ENCODE results near the gene FRMD1.

DNA sequence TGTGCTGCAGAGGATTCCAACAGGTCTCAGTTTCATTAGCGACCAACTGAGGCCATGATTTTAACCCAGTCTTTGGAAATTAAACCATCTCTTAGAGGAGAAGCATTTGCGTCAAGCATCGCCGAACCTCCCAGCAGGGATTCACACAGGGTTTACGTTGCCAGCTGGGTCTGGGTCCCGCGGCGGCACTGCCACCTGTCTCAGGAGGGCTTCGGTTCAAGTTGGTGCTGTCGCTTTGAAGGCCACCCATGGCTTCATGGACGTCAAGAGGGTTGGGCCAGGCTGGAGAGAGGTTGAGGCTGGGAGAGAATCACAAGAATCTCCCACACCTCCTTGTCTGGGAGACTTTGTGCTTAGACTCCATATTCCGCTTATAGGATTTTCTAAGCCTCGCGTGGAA lies 43.0 kb upstream of the FRMD1 start:
- TF ChIP-seq, protein P1, sequence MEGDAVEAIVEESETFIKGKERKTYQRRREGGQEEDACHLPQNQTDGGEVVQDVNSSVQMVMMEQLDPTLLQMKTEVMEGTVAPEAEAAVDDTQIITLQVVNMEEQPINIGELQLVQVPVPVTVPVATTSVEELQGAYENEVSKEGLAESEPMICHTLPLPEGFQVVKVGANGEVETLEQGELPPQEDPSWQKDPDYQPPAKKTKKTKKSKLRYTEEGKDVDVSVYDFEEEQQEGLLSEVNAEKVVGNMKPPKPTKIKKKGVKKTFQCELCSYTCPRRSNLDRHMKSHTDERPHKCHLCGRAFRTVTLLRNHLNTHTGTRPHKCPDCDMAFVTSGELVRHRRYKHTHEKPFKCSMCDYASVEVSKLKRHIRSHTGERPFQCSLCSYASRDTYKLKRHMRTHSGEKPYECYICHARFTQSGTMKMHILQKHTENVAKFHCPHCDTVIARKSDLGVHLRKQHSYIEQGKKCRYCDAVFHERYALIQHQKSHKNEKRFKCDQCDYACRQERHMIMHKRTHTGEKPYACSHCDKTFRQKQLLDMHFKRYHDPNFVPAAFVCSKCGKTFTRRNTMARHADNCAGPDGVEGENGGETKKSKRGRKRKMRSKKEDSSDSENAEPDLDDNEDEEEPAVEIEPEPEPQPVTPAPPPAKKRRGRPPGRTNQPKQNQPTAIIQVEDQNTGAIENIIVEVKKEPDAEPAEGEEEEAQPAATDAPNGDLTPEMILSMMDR (IDR thresholded peaks at IDR 0.05): no peak
- no peak for TF ChIP-seq EZH2 (IDR thresholded peaks at IDR 0.05; ENCODE audit: borderline replicate concordance, insufficient read depth, low read depth, low read length, poor library complexity, severe bottlenecking)
